CD4-positive, alpha-beta T cell treated with Interleukin-15 for 4 hours (primary cell): Measurements from ENCODE around the gene SOCS3.

Source experiments
- DNase-seq: peaks from one replicate; pipeline ENCODE4 v3.0.0-alpha.2; 2020; ENCODE audit warnings: low spot score

SOCS3 gene

GRCh38 chr17:78390241-78391050 lies 30.6 kb upstream of the SOCS3 start:
- DNase-seq, result no peak

- peak; percentile 18 for DNase-seq
Observed at GRCh38 chr17:78387977-78388941, 28.4 kb upstream of the SOCS3 start.

- DNase-seq, result no peak
Observed at GRCh38 chr17:78384479-78385175, 24.8 kb upstream of the SOCS3 start.

- peak; percentile 49 for DNase-seq
Observed at GRCh38 chr17:78383725-78384471, 24.0 kb upstream of the SOCS3 start.

- DNase-seq, result peak; percentile 87
Observed at GRCh38 chr17:78381601-78382232, 21.8 kb upstream of the SOCS3 start.

- DNase-seq, result no peak
Observed at GRCh38 chr17:78380370-78380769, 20.5 kb upstream of the SOCS3 start.

- DNase-seq, result no peak
Observed at GRCh38 chr17:78379131-78379491, 19.2 kb upstream of the SOCS3 start.

GRCh38 chr17:78378225-78379130 lies 18.6 kb upstream of the SOCS3 start, which contains the start of gene PGS1:
TSS of gene PGS1 (plus strand) at chr17:78378649. CDS start at chr17:78378666, 17 bp downstream.
- peak; percentile 77 for DNase-seq

GRCh38 chr17:78377858-78378224 lies 18.0 kb upstream of the SOCS3 start:
- DNase-seq, result no peak

GRCh38 chr17:78376161-78376560 lies 16.3 kb upstream of the SOCS3 start:
- no peak for DNase-seq

- DNase-seq, result no peak
Observed at GRCh38 chr17:78375401-78376151, 15.7 kb upstream of the SOCS3 start.

GRCh38 chr17:78374631-78375274 lies 14.9 kb upstream of the SOCS3 start:
- no peak for DNase-seq

GRCh38 chr17:78374189-78374588 lies 14.3 kb upstream of the SOCS3 start:
- DNase-seq, result no peak

- no peak for DNase-seq
Observed at GRCh38 chr17:78372841-78373240, 13.0 kb upstream of the SOCS3 start.

- no peak for DNase-seq
Observed at GRCh38 chr17:78371056-78371455, 11.2 kb upstream of the SOCS3 start.

- DNase-seq, result no peak
Observed at GRCh38 chr17:78369791-78370381, 10.0 kb upstream of the SOCS3 start.

GRCh38 chr17:78368854-78369495 lies 9.1 kb upstream of the SOCS3 start:
- no peak for DNase-seq

- DNase-seq, result no peak
Observed at GRCh38 chr17:78368348-78368747, 8.5 kb upstream of the SOCS3 start.
